HG03095 (cell line): Measurements from ENCODE around the gene RPAP2.
"Not testable (repeated sequence)": the region's sequence is repeated elsewhere in the genome, so short reads cannot be mapped to it uniquely, and the experiment has no call there.

Experiments
- ATAC-seq: cut with Tn5 transposase; IDR thresholded peaks from one replicate; pipeline ENCODE4 v1.9.1; 2021; ENCODE audit warnings: moderate library complexity; ENCODE audit not compliant: unreplicated experiment

RPAP2 gene

DNA sequence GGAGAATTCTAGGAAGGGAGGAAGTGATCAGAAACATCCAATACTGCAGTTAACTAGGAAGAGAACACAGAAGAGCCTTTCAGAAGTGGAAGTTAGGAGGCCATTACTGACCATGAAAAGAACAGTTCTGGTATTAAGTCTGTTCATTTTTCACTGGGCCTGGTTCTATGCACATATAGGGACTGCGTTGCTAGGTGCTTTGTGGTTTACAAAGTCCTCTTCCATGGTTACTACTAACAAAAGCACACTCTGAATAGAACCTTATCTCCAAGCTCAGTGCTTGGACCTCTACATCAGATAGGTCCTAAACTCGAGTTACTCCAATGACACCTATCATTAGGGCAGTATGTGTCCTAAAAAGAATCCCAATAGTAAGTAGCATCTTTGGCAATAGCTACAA, 75.4 kb downstream of the RPAP2 start:
- no peak for ATAC-seq

DNA sequence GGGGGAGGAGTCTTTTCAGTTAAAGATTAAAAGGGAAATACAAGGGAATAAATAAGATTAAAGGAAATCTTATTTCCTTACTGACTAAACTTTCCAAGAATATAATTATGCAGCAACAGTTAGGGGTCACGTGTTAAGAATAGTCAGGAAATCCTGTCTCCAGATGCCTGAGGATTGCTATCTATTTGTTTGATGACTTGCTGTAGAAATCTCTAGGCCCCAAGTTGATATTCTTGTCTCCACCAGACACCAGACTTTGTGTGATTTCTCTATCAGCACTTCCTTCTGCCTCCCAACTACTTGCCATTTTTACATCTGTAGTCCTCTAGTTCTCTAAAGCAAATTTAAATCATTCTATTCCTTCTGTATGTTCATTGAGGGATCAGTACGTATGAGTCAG, 77.5 kb downstream of the RPAP2 start:
- no peak for ATAC-seq

DNA sequence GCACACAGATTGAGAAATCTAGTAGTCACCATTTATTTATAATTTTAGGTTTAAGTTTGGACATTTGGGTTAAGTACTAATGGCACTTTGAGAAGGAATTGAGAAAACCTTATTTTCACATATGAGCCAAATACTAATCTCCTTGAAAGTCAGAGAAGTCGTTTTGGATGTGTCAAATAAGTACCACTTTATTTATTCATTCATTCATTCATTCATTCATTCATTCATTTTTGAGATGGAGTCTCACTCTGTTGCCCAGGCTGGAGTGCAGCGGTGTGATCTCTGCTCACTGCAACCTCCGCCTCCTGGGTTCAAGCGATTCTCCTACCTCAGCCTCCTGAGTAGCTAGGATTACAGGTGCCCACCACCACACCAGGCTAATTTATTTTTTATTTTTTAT, 79.1 kb downstream of the RPAP2 start:
- ATAC-seq, result not testable (repeated sequence)

DNA sequence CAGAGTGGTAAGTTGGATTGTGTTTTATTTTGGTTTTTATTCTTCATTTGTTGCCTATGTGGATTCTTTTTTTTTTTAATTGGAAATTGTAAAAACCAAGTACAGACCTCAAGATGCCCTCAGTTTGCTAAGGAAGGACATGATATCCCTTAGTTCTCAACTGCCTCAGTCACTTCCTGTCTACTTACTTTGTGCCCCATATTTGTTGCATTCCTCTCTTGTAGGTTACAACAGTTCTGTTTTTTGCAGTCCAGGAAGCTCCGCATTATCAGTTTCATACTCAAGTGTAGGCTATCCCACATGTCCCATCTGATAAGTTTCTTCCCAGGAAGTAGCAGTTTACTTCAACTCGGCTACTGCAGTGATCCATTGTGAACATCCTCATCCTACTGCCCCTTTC, 82.0 kb downstream of the RPAP2 start:
- ATAC-seq, result no peak

DNA sequence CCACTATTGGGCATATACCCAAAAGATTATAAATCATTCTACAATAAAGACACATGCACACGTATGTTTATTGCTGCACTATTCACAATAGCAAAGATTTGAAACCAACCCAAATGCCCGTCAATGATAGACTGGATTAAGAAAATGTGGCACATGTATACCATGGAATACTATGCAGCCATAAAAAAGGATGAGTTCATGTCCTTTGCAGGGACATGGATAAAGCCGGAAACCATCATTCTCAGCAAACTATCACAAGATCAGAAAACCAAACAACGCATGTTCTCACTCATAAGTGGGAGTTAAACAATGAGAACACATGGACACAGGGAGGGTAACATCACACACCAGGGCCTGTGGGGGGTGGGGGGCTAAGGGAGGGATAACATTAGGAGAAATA, 95.1 kb downstream of the RPAP2 start:
- ATAC-seq, result not testable (repeated sequence)

DNA sequence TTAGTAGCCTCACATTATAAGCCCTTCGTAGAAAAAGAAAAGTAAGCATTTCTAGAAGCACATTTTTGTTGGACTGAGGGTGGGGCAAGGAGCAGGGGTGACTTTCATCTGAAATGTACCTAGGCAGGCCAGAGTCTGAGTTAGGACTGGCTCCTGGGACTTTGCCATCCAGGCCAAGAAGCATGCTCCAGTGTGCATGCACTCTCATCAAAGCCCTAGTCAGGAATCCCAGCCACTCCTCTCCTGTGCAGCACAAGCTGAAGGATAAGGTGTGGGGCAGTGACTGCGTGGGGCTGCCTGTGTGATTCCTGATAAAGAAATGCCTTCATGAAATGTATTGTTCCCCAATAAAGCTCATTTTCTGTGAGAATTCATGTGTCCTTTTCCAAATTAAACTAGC, 99.7 kb downstream of the RPAP2 start:
- ATAC-seq, result no peak

DNA sequence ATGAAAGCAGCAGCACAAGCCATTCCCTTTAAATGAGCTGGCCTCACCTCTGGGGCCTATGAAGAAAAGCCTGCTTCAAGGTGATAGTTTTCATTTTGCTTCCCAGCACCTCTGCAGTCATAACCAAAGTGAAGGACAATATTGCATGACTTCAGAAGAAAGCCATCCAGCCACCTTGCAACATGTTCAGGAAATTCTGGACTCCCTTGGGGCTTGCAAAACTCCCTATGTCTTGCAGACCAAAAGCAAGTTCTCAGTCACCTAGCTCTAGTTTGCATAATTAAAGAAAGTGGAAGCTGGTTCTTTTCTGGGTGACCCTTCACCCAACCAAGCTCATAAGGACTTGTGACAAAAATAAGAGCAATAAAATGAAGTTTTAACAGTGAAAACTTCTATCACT, 100.2 kb downstream of the RPAP2 start:
- ATAC-seq, result peak; percentile 91

DNA sequence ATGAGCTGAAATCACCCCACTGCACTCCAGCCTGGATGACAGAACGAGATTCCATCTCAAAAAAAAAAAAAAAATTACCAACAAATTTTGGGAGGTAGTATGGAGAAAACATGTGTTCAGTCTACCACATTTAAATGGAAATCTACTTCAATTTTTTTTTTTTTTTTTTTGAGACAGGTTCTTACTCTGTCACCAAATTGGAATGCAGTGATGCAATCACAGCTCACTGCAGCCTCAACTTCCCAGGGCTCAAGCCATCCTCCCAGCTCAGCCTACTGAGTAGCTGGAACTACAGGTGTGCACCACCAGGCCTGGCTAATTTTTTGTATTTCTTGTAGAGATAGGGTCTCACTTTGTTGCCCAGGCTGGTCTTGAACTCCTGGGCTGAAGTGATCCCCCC, 105.8 kb downstream of the RPAP2 start:
- no peak for ATAC-seq

DNA sequence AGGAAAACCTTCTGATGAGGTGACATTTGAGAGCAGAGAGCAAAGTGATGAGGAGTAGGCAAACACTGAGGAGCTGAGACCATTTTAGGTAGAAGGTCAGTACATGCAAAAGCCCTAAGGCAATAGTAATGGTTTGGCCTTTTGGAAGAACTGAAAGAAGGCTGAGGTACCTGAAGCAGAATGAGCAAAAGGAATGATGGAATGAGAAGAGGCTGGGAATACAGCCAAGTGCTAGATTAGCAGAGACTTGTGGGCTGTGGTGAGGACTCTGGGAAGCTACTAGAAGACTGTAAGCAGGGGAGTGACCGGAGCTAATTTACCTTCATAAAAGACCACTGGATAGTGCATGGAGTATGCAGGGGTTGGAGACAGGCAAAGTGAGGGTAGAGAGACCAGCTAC, 110.0 kb downstream of the RPAP2 start:
- no peak for ATAC-seq

DNA sequence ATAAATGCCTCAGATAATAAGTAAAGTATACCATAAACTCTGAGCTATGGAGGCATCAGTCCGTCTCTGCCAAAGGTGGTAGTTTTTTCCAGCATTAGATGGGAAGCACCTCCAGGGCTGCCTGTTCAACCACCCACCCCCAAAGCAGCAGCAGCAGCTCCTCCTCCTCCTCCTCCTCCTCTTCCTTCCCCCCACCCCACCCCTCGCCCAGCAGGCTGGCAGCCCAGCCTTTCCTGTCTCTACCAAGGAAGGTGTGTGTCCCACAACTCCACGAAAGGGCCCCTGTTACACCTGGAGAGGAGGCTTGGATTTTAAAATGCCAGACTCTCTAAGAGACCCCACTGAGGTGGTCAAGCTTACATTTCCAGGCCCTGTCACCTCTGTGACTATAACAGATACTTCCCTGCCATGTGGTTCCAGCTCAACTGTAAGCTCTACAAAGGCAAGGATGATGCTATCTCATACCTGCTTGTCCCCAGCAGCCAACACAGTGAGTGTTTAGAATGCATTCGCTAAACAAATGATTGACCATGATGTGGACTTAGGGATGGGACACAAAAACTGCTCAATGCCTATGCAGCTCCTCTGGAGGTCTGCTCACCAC, 111.2 kb downstream of the RPAP2 start:
- ATAC-seq, result no peak

DNA sequence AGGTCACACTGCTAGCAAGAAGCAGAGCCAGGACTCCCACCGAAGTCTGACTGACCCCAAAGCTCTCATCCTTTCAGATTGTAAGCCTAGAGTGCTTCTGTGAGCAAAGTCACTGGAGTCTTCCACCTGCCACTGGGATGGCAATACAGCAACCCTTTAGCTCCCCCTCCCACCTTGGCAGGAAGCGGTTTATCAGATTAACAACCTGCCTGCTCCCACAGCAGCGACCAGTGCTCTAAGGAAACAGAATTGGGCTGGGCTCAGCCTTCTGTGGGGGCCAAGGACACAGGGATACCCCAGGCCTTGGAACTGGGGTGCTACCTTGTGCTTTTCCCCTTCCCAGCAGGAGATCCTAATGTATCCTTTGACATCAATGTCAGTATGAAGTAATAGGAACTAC, 111.8 kb downstream of the RPAP2 start:
- ATAC-seq, result no peak

DNA sequence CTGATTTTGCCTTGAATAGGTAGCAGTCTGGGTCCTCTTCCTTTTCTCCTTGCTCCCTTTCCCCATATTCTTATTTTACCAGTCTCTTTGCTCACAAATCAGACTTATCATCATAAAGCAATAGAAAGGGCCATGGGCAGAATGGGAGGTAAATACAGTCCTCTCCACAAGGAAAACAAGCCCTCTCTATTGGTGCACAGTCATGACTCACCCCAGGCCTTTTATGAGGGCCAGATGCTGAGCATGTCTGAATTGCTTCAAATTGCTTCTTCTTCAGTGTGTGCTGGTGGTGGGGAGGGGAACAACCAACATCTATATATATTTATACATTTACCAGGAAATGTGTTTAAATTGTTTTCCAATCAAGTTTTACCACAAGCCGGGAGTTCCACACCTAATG, 112.7 kb downstream of the RPAP2 start:
- ATAC-seq, result no peak

DNA sequence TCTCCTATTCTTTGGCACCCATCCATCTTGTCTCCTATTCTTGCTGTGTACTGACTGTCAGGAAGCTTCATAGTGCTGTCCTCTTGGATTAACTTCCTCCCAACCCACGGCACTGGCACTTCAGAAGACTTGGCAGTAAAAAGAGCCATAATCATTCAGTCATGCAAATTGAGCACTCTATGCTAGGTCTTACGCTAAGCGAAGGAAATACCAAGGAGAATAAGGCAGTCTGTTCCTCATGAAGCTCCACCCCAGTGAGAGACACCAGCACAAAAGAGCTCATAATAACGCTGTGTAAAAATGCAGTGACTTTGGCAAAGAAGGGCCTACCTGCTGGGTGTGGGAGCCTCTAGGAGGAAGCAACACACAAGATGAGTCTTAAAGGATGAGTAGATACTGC, 120.8 kb downstream of the RPAP2 start:
- ATAC-seq, result no peak

DNA sequence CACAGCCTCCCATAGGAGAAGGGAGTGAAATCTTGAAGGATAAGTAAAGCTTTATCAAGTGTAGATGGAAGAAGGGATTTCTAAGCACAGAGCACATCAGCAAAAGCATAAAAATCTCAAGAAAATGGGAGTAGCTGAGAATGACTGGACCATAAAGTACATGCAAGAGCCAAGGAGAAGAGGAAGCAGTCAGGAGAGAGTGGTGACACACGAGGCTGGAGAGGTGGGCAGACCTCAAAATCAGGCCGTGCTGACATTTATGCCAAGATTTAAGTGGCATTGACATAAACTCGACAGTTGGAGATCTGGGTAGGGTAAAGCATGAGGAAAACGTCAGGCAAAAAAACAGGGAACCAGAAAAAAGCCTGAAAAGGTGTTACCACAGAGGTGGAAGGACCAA, 125.5 kb downstream of the RPAP2 start:
- no peak for ATAC-seq

DNA sequence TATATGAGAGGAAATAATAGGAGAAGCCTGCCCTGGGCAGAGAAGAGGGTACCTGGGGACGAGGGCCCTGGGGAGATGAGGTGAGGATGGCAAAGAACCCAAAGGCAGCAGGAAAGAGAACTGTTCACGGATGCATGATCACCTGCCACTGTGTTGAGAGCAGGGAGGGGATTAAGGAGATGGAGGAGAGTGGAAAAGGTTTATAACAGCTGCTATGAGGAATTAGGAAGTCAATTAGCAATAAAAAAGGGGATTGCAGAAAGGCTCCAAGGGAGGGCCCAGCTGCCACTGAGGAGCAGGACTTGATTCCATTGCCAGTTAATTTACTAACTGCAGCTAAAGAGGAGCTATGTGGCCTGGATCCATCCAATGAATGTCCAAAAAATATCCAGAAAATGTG, 126.8 kb downstream of the RPAP2 start:
- no peak for ATAC-seq

DNA sequence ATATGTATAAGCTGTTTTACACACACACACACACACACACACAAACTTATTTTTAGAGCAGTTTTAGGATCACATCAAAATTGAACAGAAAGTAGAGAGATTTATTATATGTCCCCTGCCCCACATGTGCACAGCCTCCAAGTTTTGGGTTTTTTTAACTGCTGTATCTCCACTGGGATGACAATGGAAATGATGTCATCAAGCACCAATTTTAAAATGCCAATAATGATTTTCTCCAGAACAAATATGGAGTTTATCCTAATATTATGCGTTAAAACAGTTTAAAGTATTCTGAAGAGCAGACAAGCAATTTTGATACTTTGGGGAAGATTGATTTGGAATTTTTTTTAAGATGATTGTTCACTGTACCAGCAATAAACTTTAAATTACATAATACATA, 131.2 kb downstream of the RPAP2 start:
- no peak for ATAC-seq

DNA sequence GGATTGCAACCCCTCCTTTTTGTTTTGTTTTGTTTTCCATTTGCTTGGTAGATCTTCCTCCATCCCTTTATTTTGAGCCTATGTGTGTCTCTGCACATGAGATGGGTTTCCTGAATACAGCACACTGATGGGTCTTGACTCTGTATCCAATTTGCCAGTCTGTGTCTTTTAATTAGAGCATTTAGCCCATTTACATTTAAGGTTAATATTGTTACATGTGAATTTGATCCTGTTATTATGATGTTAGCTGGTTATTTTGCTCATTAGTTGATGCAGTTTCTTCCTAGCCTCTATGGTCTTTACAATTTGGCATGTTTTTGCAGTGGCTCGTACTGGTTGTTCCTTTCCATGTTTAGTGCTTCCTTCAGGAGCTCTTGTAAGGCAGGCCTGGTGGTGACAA, 135.7 kb downstream of the RPAP2 start:
- not testable (repeated sequence) for ATAC-seq

DNA sequence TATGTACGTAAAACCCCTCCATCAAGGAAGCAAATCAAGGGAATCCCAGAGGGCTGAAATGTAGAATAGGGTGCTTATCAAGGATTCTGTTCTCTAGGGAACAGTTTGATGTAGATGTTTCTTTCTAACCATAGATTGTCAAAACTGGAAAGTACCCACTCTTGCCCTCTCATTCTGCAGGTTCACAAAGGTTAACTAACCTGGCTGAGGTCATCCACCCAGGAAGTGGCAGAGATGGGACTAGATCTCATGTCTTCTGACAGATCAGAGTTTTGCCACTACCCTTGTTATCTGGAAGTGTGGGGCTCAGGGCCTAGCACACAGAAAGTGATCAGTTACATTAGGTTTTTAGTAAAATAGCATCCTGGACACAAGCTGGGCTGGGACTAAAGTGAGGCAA, 140.4 kb downstream of the RPAP2 start:
- ATAC-seq, result no peak

DNA sequence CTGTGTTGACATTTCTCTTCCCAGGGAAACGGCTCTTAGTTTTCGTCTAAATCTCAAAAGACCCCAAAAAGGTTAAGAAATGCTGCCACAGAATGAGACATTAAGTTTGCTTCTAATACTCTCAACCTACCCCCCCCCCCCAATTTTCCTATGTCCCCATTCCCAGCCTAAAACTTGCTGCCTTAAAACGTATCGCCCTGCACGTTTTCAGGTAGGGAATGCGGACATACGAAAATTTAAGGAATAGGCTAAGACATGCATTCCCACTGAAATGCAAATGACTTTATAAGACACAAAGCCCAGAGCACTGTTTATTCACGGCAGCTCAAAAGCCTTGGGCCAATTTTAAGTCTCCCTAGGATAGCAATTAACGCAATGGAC, 142.4 kb downstream of the RPAP2 start:
- ATAC-seq, result no peak

DNA sequence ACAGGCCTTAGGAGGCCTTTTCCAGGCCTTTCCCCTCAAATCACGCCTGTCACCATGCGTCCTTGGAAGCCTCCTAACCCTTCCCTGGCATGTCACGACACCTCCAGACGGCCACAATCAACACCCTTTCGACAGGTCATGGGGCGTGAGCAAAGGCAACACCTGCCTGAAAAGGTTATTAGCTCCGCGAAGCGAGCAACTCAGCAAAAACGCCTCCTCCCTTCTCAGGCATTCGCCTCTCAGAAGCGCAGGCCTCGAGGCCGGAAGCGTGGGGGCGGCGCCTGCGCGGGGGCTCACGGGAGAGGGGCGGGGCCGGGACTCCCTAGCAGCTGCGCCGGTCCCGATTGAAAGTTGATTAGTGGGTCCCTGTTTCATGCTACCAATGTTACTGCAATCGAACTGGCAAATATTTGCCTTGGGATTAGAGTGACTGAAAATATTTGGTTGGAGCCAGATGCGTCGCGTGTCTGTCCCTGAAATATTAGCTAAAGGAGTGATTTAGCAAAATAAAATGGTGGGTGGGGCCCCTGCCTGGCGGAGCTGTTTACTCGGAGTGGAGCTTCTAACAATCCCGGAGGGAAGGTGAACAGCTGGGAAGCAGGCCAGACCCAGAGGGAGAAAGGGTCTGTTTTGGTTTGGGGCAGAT, 143.0 kb downstream of the RPAP2 start:
- ATAC-seq, result no peak

DNA sequence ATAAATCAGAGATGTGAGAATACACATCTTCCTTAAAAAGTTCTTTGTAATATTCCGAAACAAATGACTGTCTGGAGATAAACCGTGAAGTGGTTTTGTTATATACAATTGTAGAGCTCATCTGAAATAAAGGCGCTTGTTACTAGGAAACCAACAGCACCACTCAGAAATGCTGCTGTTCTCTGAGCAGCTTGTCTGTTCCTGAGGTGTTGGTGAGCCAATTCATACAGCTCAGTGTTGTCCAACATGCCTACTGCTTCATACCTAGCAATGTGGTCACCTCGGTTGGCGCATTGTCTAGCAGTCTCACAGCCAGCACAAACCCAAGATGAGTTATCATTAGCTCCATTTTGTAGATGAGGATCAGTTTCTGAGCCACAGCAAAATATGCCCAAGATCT, 143.5 kb downstream of the RPAP2 start:
- no peak for ATAC-seq

DNA sequence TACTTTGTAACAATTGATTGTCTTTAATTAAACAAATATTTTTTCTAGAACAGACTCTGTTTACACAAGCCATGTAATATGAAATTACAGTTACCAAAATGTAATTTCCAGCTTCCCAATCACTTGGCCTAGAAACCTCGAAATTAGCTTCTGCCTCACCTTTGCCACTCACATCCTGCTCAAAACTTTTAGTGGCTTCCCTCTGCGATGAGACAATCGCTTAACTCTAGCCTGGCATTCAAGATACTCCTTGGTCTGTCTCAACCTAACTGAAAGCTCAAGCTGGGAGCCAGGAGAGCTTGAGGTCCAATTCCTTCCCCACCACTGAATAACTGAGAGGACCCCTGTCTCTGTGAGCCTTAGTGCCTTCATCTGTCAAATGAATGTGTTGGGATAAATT, 145.0 kb downstream of the RPAP2 start:
- ATAC-seq, result no peak

DNA sequence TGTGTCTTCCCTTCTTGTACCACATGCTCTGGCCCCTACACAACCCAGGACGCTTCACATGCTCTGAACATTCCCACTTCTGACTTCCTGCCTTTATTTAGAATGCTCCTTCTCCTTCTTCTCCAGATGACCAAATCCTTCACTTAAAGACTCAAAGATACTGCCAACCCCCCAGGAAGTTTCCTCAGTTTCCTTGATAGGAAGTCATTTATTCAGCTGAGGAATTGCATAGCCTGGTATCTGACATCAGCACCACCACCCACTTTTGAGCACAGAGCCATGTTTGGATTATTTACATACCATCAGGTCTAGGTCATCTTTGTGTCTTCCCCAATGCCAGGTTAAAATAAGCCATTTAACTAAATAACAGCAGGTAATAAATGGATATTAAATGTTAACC, 145.5 kb downstream of the RPAP2 start:
- ATAC-seq, result no peak
